CD4-positive, alpha-beta T cell treated with Interleukin-10 for 1 hour (primary cell): ENCODE data around the gene NTRK2.
"Not testable (repeated sequence)": the region's sequence is repeated elsewhere in the genome, so short reads cannot be mapped to it uniquely, and the experiment has no call there.

Experiments
- DNase-seq: peaks from one replicate; pipeline ENCODE4 v3.0.0-alpha.2; 2020

NTRK2 gene

GRCh38 chr9:85040821-85041465 is 371.4 kb downstream of the NTRK2 start:
- no peak for DNase-seq

GRCh38 chr9:85041466-85042137 is 372.1 kb downstream of the NTRK2 start:
- DNase-seq = no peak

- DNase-seq = no peak
Measured at GRCh38 chr9:85042981-85043647, 373.6 kb downstream of the NTRK2 start.

- no peak for DNase-seq
Measured at GRCh38 chr9:85045271-85045670, 375.7 kb downstream of the NTRK2 start.

- DNase-seq = no peak
Measured at GRCh38 chr9:85046475-85046874, 376.9 kb downstream of the NTRK2 start.

GRCh38 chr9:85053206-85053786 is 383.8 kb downstream of the NTRK2 start:
- no peak for DNase-seq

- DNase-seq = no peak
Measured at GRCh38 chr9:85054017-85054416, 384.5 kb downstream of the NTRK2 start.

- no peak for DNase-seq
Measured at GRCh38 chr9:85055506-85056202, 386.1 kb downstream of the NTRK2 start.

- no peak for DNase-seq
Measured at GRCh38 chr9:85056203-85056572, 386.7 kb downstream of the NTRK2 start.

GRCh38 chr9:85061969-85062368 is 392.4 kb downstream of the NTRK2 start:
- DNase-seq = no peak

- DNase-seq = no peak
Measured at GRCh38 chr9:85062385-85063022, 393.0 kb downstream of the NTRK2 start.

- DNase-seq = no peak
Measured at GRCh38 chr9:85064811-85065371, 395.4 kb downstream of the NTRK2 start.

GRCh38 chr9:85067792-85068191 is 398.3 kb downstream of the NTRK2 start:
- DNase-seq = no peak

- not testable (repeated sequence) for DNase-seq
Measured at GRCh38 chr9:85069421-85069820, 399.9 kb downstream of the NTRK2 start.
